SK-N-SH (cell line): ENCODE measurements around the gene RGS17. TPM values are rescaled to one million over a fixed set of nuclear protein-coding genes. Genes with fewer than 3 reads are reported as not detected.
"Not testable (repeated sequence)": the region's sequence is repeated elsewhere in the genome, so short reads cannot be mapped to it uniquely, and the experiment has no call there.

Experiments
- CTCF ChIA-PET: fragments of 300-600, 350-600 bp; formaldehyde crosslinking; extraction: SDS; loops from one replicate; lab custom pipeline; 2021; lab: Yijun Ruan, JAX
- POLR2A ChIA-PET: fragments of 350-600 bp; sonication (Branson Sonifier 250); formaldehyde crosslinking; extraction: SDS; loops from one replicate; lab custom pipeline; 2020; ENCODE audit warnings: antibody characterized with exemption, inconsistent platforms; lab: Yijun Ruan, JAX
- DNase-seq: peaks from one replicate; pipeline ENCODE4 v3.0.0; 2012
- H2AFZ ChIP-seq: fragments of 200-600 bp; sonication (generic); 2 replicates; pipeline ENCODE4 v1.8.1; 2016; ENCODE audit warnings: antibody characterized with exemption, mild to moderate bottlenecking, low read depth
- H3F3A ChIP-seq: fragments of 200-600 bp; sonication (generic); replicated peaks from 2 replicates; pipeline ENCODE3; 2016; ENCODE audit warnings: antibody characterized with exemption, mild to moderate bottlenecking; ENCODE audit not compliant: insufficient read depth
- H3K27ac ChIP-seq, 2 experiments: fragments of 200-500 bp in 1 of 2; fragments of 200-600 bp in 1 of 2; sonication (Bioruptor generic) in 1 of 2; sonication (generic), shearing (Covaris generic) in 1 of 2; 2 replicates each; pipeline versions ENCODE4 v1.5.1 to v1.6.1; 2014 to 2016; ENCODE audit warnings: low read depth in 2 of 2, inconsistent platforms in 1 of 2, low read length in 1 of 2, mild to moderate bottlenecking in 1 of 2, mixed read lengths in 1 of 2
- H3K27me3 ChIP-seq: fragments of 200-600 bp; sonication (generic), shearing (Covaris generic); 2 replicates; pipeline ENCODE4 v1.6.1; 2016; ENCODE audit warnings: mixed run types; ENCODE audit not compliant: insufficient read depth
- H3K36me3 ChIP-seq, 2 experiments: fragments of 200-500 bp in 1 of 2; fragments of 200-600 bp in 1 of 2; sonication (Bioruptor generic) in 1 of 2; sonication (generic) in 1 of 2; replicated peaks in 1 of 2; 2 replicates each; pipeline versions ENCODE3 to v1.5.1; 2014 to 2016; ENCODE audit warnings: low read length in 1 of 2, mild to moderate bottlenecking in 1 of 2; ENCODE audit not compliant: insufficient read depth in 2 of 2, control insufficient read depth in 1 of 2
- H3K4me1 ChIP-seq, 2 experiments: fragments of 200-500 bp in 1 of 2; fragments of 200-600 bp in 1 of 2; sonication (Bioruptor generic) in 1 of 2; sonication (generic), shearing (Covaris generic) in 1 of 2; 2 replicates each; pipeline versions ENCODE4 v1.5.1 to v1.6.1; 2014 to 2016; ENCODE audit warnings: low read depth in 1 of 2, low read length in 1 of 2, mixed run types in 1 of 2; ENCODE audit not compliant: insufficient read depth in 2 of 2, control insufficient read depth in 1 of 2
- H3K4me2 ChIP-seq: fragments of 200-600 bp; sonication (generic), shearing (Covaris generic); 2 replicates; pipeline ENCODE4 v1.6.1; 2017; ENCODE audit warnings: mixed run types
- H3K4me3 ChIP-seq, 2 experiments: fragments of 200-500 bp in 1 of 2; fragments of 200-600 bp in 1 of 2; sonication (Bioruptor generic) in 1 of 2; sonication (generic), shearing (Covaris generic) in 1 of 2; 2 replicates each; pipeline versions ENCODE4 v1.5.1 to v1.8.1; 2014 to 2016; ENCODE audit warnings: low read depth in 2 of 2, inconsistent platforms in 1 of 2, low read length in 1 of 2, mild to moderate bottlenecking in 1 of 2, mixed read lengths in 1 of 2, moderate library complexity in 1 of 2
- H3K79me2 ChIP-seq: fragments of 200-600 bp; sonication (generic); 2 replicates; pipeline ENCODE4 v1.8.1; 2017; ENCODE audit warnings: mild to moderate bottlenecking; ENCODE audit not compliant: insufficient read depth
- H3K9ac ChIP-seq: fragments of 200-600 bp; sonication (generic); 2 replicates; pipeline ENCODE4 v1.6.1; 2017; ENCODE audit warnings: mixed run types
- H3K9me2 ChIP-seq: fragments of 200-600 bp; sonication (generic); 2 replicates; pipeline ENCODE4 v1.6.1; 2017; ENCODE audit warnings: mixed run types
- H3K9me3 ChIP-seq: fragments of 200-600 bp; sonication (generic); 2 replicates; pipeline ENCODE4 v1.6.1; 2017; ENCODE audit warnings: mixed run types, mild to moderate bottlenecking, moderate library complexity
- H4K20me1 ChIP-seq: fragments of 200-600 bp; sonication (generic); 2 replicates; pipeline ENCODE4 v1.6.1; 2017; ENCODE audit warnings: mild to moderate bottlenecking, mixed run types; ENCODE audit not compliant: insufficient read depth
- POLR2AphosphoS5 ChIP-seq: IDR thresholded peaks from 2 replicates; pipeline ENCODE4 v1.6.1; 2012; ENCODE audit warnings: low read depth, low read length
- RAD21 ChIP-seq: IDR thresholded peaks from 2 replicates; pipeline ENCODE4 v1.6.1; 2012; ENCODE audit warnings: mild to moderate bottlenecking, low read length
- SMC3 ChIP-seq: IDR thresholded peaks from 2 replicates; pipeline ENCODE4 v1.6.1; 2012; ENCODE audit warnings: low read depth, low read length, improper control_type of control experiment
- WGBS: methylation state at CpG from one replicate; pipeline ENCODE4 v1.1.6; 2017; ENCODE audit warnings: low lambda C conversion rate; 5-methylcytosine and 5-hydroxymethylcytosine counted together
- polyA plus RNA-seq, 3 experiments: library from polyadenylated mRNA; depleted of rRNA; stranded (reverse); fragments of >200 nt; gene quantifications; 2 replicates each; pipeline ENCODE4 v1.2.3, GENCODE V29; 2012
- TF ChIP-seq, protein P1 (sequence below): IDR thresholded peaks from 2 replicates; pipeline ENCODE4 v1.6.1; 2012; ENCODE audit warnings: mild to moderate bottlenecking, low read depth, low read length, moderate library complexity
- TF ChIP-seq, protein P2 (sequence below): fragments of 200-600 bp; sonication (generic); IDR thresholded peaks from 2 replicates; pipeline ENCODE4 v1.6.1; 2017; ENCODE audit warnings: antibody characterized with exemption, mild to moderate bottlenecking, moderate library complexity

The RGS17 gene
- polyA plus RNA-seq, 1 of the 3 experiments (the other 2 are of a cell fraction) = 1.4 TPM

GRCh38 chr6:153111082-153111481 is 20.0 kb downstream of the RGS17 start:
- 92% methylated on average over 8 of the region's 9 CpGs for WGBS
- H3K9ac ChIP-seq, H4K20me1 ChIP-seq, H3K79me2 ChIP-seq, H3K4me2 ChIP-seq, H3K9me2 ChIP-seq, H3K9me3 ChIP-seq, H3F3A ChIP-seq, H3K27me3 ChIP-seq, H3K4me1 ChIP-seq, H3K27ac ChIP-seq, H2AFZ ChIP-seq, H3K4me3 ChIP-seq, POLR2A ChIA-PET, H3K36me3 ChIP-seq, DNase-seq: not testable (repeated sequence)
- CTCF ChIA-PET = interaction anchor here (1.1 kb wide), 1 partner anchor 15 kb away, joined by 6 read pairs; no protein-coding TSS in a partner anchor

GRCh38 chr6:153110612-153111011 is 20.5 kb downstream of the RGS17 start:
- DNase-seq, H3K9me2 ChIP-seq, H4K20me1 ChIP-seq, H3K9me3 ChIP-seq, H3K27ac ChIP-seq, H3K36me3 ChIP-seq, POLR2A ChIA-PET, H3F3A ChIP-seq, H3K4me1 ChIP-seq, H3K27me3 ChIP-seq, H3K79me2 ChIP-seq, H3K9ac ChIP-seq, H3K4me3 ChIP-seq, H2AFZ ChIP-seq, H3K4me2 ChIP-seq: not testable (repeated sequence)
- WGBS = 84% methylated on average over 5 of the region's 11 CpGs
- CTCF ChIA-PET = interaction anchor here (1.1 kb wide), 1 partner anchor 15 kb away, joined by 6 read pairs; no protein-coding TSS in a partner anchor

DNA sequence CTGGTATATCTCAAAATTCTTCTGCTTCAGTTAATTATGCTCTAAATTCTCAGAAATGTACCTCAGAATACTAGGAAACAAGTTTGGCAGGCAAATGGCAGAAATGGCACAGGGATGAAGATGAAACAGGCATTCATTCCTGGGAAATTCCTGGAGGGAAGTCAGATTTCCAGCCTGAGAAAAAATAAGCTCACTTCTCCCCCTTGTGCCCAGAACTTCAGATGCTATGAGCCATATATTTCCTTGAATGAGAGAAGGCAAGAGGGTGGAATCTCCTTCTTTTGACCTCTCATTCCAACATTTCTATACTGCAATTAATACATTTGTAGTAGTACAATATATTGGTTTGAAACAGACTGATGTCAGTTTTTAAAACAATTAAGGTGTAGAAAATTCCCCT is 22.8 kb downstream of the RGS17 start:
- Histone ChIP-seq H3K4me3 (no peak overlapping the region), H3K36me3 (no peaks in the 10 kb centered on the region), H3K9ac (no peak overlapping the region), H4K20me1 (no peaks in the 10 kb centered on the region), H3K4me1 (peaks cover 0 to 6% of the 10 kb centered on the region in 2 experiments; a peak in 2 of 4 replicates), H3K79me2 (no peaks in the 10 kb centered on the region), H3K4me2 (no peak overlapping the region), H3K9me3 (no peaks in the 10 kb centered on the region), H2AFZ (no peak overlapping the region), H3K9me2 (no peaks in the 10 kb centered on the region), H3F3A (no peaks in the 10 kb centered on the region), H3K27me3 (no peaks in the 10 kb centered on the region), H3K27ac (no peak overlapping the region; a peak in 1 of 4 replicates)
- ChIA-PET CTCF (interaction anchor here (1.0 kb wide), 1 partner anchor 76 kb away, joined by 7 read pairs; no protein-coding TSS in a partner anchor), POLR2A (no interaction called here)
- DNase-seq = peak; percentile 14
- TF ChIP-seq POLR2AphosphoS5 = no peak
- peak; percentile 51 for TF ChIP-seq SMC3
- TF ChIP-seq, protein P1, sequence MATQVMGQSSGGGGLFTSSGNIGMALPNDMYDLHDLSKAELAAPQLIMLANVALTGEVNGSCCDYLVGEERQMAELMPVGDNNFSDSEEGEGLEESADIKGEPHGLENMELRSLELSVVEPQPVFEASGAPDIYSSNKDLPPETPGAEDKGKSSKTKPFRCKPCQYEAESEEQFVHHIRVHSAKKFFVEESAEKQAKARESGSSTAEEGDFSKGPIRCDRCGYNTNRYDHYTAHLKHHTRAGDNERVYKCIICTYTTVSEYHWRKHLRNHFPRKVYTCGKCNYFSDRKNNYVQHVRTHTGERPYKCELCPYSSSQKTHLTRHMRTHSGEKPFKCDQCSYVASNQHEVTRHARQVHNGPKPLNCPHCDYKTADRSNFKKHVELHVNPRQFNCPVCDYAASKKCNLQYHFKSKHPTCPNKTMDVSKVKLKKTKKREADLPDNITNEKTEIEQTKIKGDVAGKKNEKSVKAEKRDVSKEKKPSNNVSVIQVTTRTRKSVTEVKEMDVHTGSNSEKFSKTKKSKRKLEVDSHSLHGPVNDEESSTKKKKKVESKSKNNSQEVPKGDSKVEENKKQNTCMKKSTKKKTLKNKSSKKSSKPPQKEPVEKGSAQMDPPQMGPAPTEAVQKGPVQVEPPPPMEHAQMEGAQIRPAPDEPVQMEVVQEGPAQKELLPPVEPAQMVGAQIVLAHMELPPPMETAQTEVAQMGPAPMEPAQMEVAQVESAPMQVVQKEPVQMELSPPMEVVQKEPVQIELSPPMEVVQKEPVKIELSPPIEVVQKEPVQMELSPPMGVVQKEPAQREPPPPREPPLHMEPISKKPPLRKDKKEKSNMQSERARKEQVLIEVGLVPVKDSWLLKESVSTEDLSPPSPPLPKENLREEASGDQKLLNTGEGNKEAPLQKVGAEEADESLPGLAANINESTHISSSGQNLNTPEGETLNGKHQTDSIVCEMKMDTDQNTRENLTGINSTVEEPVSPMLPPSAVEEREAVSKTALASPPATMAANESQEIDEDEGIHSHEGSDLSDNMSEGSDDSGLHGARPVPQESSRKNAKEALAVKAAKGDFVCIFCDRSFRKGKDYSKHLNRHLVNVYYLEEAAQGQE = no peak
- TF ChIP-seq, protein P2, sequence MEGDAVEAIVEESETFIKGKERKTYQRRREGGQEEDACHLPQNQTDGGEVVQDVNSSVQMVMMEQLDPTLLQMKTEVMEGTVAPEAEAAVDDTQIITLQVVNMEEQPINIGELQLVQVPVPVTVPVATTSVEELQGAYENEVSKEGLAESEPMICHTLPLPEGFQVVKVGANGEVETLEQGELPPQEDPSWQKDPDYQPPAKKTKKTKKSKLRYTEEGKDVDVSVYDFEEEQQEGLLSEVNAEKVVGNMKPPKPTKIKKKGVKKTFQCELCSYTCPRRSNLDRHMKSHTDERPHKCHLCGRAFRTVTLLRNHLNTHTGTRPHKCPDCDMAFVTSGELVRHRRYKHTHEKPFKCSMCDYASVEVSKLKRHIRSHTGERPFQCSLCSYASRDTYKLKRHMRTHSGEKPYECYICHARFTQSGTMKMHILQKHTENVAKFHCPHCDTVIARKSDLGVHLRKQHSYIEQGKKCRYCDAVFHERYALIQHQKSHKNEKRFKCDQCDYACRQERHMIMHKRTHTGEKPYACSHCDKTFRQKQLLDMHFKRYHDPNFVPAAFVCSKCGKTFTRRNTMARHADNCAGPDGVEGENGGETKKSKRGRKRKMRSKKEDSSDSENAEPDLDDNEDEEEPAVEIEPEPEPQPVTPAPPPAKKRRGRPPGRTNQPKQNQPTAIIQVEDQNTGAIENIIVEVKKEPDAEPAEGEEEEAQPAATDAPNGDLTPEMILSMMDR = peak; percentile 56
- peak; percentile 57 for TF ChIP-seq RAD21
